Transverse colon (tissue), 3 donors: ENCODE results near the gene OR2H1.

Source experiments
- POLR2A ChIP-seq: fragments of 450-650 bp; IDR thresholded peaks from one replicate; pipeline ENCODE4 v1.6.1; 2016; ENCODE audit warnings: antibody characterized with exemption, mild to moderate bottlenecking, moderate library complexity
- POLR2AphosphoS5 ChIP-seq, 3 donors: sonication (generic); formaldehyde crosslinking; IDR thresholded peaks; one replicate each; pipeline ENCODE4 v1.6.1; 2016; ENCODE audit warnings: antibody characterized with exemption in 3 of 3

- TF ChIP-seq POLR2A (no peak), POLR2AphosphoS5 (IDR thresholded peaks at IDR 0.05) (no peak)
Observed at GRCh38 chr6:29451471-29452193, 5.3 kb upstream of the OR2H1 start.
